ENCODE measurements around the gene MRPL33.
A peak's percentile ranks its signal among the peaks of the same experiment; 100 is the strongest.

The MRPL33 gene

GRCh38 chr2:27810455-27810854 is 38.9 kb downstream of the MRPL33 start:
- DNase-seq: no peak

- DNase-seq: no peak
Measured at GRCh38 chr2:27811768-27812167, 40.2 kb downstream of the MRPL33 start.

GRCh38 chr2:27814758-27815157 is 43.2 kb downstream of the MRPL33 start:
- no peak for DNase-seq

- DNase-seq: no peak
Measured at GRCh38 chr2:27815860-27816438, 44.4 kb downstream of the MRPL33 start.

GRCh38 chr2:27822049-27822448 is 50.5 kb downstream of the MRPL33 start:
- DNase-seq: no peak

GRCh38 chr2:27823135-27823534 is 51.6 kb downstream of the MRPL33 start:
- no peak for DNase-seq

- DNase-seq: no peak
Measured at GRCh38 chr2:27823569-27823968, 52.0 kb downstream of the MRPL33 start.

- DNase-seq: no peak
Measured at GRCh38 chr2:27824401-27824800, 52.9 kb downstream of the MRPL33 start.

GRCh38 chr2:27828305-27828704 is 56.8 kb downstream of the MRPL33 start:
- DNase-seq: peak; percentile 68

Data from NCI-H146 (cell line).